Measurements from ENCODE around the gene JUNB. TPM values are rescaled to one million over a fixed set of nuclear protein-coding genes. Genes with fewer than 3 reads are reported as not detected.
A peak's percentile ranks its signal among the peaks of the same experiment; 100 is the strongest.

The JUNB gene
- total RNA-seq, 1 donor from 2014 or later = 1.5 TPM

- Mint-ChIP-seq H3K9me3 (no peaks in the 10 kb centered on the region), H3K36me3 (peaks cover 2% of the 10 kb centered on the region), H3K4me3 (no peak overlapping the region), H3K4me1 (peaks cover 14% of the 10 kb centered on the region), H3K27me3 (ENCODE audit: insufficient read depth, low read depth) (peaks cover 7% of the 10 kb centered on the region), H3K27ac (no peak overlapping the region)
- peaks cover 16% of the 10 kb centered on the region for H3F3A ChIP-seq (ENCODE audit: low read depth)
- no peaks in the 10 kb centered on the region for H4K20me1 ChIP-seq (ENCODE audit: low read depth)
- H2AFZ ChIP-seq (replicated peaks) = no peak overlapping the region
- H3K79me2 ChIP-seq (ENCODE audit: low read depth) = no peaks in the 10 kb centered on the region
- H3K4me2 ChIP-seq = no peak overlapping the region
- H3K27ac ChIP-seq = no peak overlapping the region
- TF ChIP-seq EZH2 (IDR thresholded peaks at IDR 0.05) (no peak), EZH2phosphoT487 (IDR thresholded peaks at IDR 0.05) (no peak), CTCF (IDR thresholded peaks at IDR 0.05) (no peak)
- no peaks in the 10 kb centered on the region for H3K9me3 ChIP-seq (ENCODE audit: low read depth)
- H3K4me1 ChIP-seq = peaks cover 3% of the 10 kb centered on the region
- H3K4me3 ChIP-seq = no peak overlapping the region
- H3K36me3 ChIP-seq = no peaks in the 10 kb centered on the region
- DNase-seq (ENCODE audit: low spot score) = no peak
- peaks cover 4% of the 10 kb centered on the region for H3K27me3 ChIP-seq
- H3K9ac ChIP-seq = no peak overlapping the region
Observed at GRCh38 chr19:12767666-12768065, 23.6 kb upstream of the JUNB start.

GRCh38 chr19:12769689-12770088 is 21.6 kb upstream of the JUNB start:
- no peaks in the 10 kb centered on the region for H3K36me3 ChIP-seq
- H3K79me2 ChIP-seq (ENCODE audit: low read depth) = no peaks in the 10 kb centered on the region
- H3K4me1 ChIP-seq = peaks cover 3% of the 10 kb centered on the region
- Mint-ChIP-seq H3K4me1 (peaks cover 16% of the 10 kb centered on the region), H3K27me3 (ENCODE audit: insufficient read depth, low read depth) (peaks cover 7% of the 10 kb centered on the region), H3K27ac (no peak overlapping the region), H3K9me3 (no peaks in the 10 kb centered on the region), H3K36me3 (peaks cover 6% of the 10 kb centered on the region), H3K4me3 (peak overlapping the region; percentile 76)
- peak overlapping the region; percentile 57 for H3K4me2 ChIP-seq
- no peaks in the 10 kb centered on the region for H4K20me1 ChIP-seq (ENCODE audit: low read depth)
- peaks cover 9% of the 10 kb centered on the region for H3K27me3 ChIP-seq
- TF ChIP-seq CTCF (IDR thresholded peaks at IDR 0.05) = no peak
- peak overlapping the region; percentile 19 for H3K4me3 ChIP-seq
- peaks cover 29% of the 10 kb centered on the region for H3F3A ChIP-seq (ENCODE audit: low read depth)
- H3K9ac ChIP-seq = no peak overlapping the region
- no peaks in the 10 kb centered on the region for H3K9me3 ChIP-seq (ENCODE audit: low read depth)
- H2AFZ ChIP-seq (replicated peaks) = no peak overlapping the region
- no peak overlapping the region for H3K27ac ChIP-seq
- DNase-seq (ENCODE audit: low spot score) = peak; percentile 92

GRCh38 chr19:12770922-12771321 is 20.4 kb upstream of the JUNB start:
- no peaks in the 10 kb centered on the region for H3K36me3 ChIP-seq
- H2AFZ ChIP-seq (replicated peaks) = no peak overlapping the region
- no peaks in the 10 kb centered on the region for H3K79me2 ChIP-seq (ENCODE audit: low read depth)
- no peak overlapping the region for H3K4me3 ChIP-seq
- DNase-seq (ENCODE audit: low spot score) = no peak
- H3K36me3 Mint-ChIP-seq = peaks cover 4% of the 10 kb centered on the region
- H3K9ac ChIP-seq = no peak overlapping the region
- peaks cover 13% of the 10 kb centered on the region for H3K27me3 ChIP-seq
- H3K4me1 Mint-ChIP-seq = peaks cover 16% of the 10 kb centered on the region
- no peak overlapping the region for H3K4me3 Mint-ChIP-seq
- peaks cover 34% of the 10 kb centered on the region for H3F3A ChIP-seq (ENCODE audit: low read depth)
- H3K27ac Mint-ChIP-seq = no peak overlapping the region
- H3K4me2 ChIP-seq = no peak overlapping the region
- no peaks in the 10 kb centered on the region for H4K20me1 ChIP-seq (ENCODE audit: low read depth)
- TF ChIP-seq CTCF (IDR thresholded peaks at IDR 0.05) (no peak), EZH2phosphoT487 (IDR thresholded peaks at IDR 0.05) (no peak), EZH2 (IDR thresholded peaks at IDR 0.05) (no peak)
- H3K9me3 Mint-ChIP-seq = no peaks in the 10 kb centered on the region
- no peak overlapping the region for H3K27ac ChIP-seq
- peaks cover 7% of the 10 kb centered on the region for H3K27me3 Mint-ChIP-seq (ENCODE audit: insufficient read depth, low read depth)
- peaks cover 7% of the 10 kb centered on the region for H3K4me1 ChIP-seq
- H3K9me3 ChIP-seq (ENCODE audit: low read depth) = no peaks in the 10 kb centered on the region

Data from neural progenitor cell (in vitro differentiated cells).